Vagina (tissue), 2 donors: Measurements from ENCODE around the gene NAT8.

ENCODE experiments used
- CTCF ChIP-seq, 3 experiments: fragments of 450-650 bp in 2 of 3; fragments of 200-600 bp in 1 of 3; sonication (generic) in 1 of 3; IDR thresholded peaks; one replicate each; pipeline ENCODE4 v1.5.1; 2017 to 2019; ENCODE audit warnings: antibody characterized with exemption in 3 of 3, mild to moderate bottlenecking in 2 of 3, moderate library complexity in 2 of 3
- POLR2A ChIP-seq, 2 donors: fragments of 450-650 bp; IDR thresholded peaks; one replicate each; pipeline ENCODE4 v1.6.1; 2017; ENCODE audit warnings: antibody characterized with exemption in 2 of 2, mild to moderate bottlenecking in 2 of 2, moderate library complexity in 2 of 2
- POLR2AphosphoS5 ChIP-seq, 2 donors: sonication (generic); formaldehyde crosslinking; IDR thresholded peaks; one replicate each; pipeline ENCODE4 v1.9.0; 2017; ENCODE audit warnings: antibody characterized with exemption in 2 of 2, mild to moderate bottlenecking in 2 of 2, low read depth in 1 of 2; ENCODE audit not compliant: insufficient read depth in 1 of 2

GRCh38 chr2:73640946-73641766, 1.1 kb downstream of the NAT8 start:
- TF ChIP-seq CTCF (IDR thresholded peaks at IDR 0.05) (no peak), POLR2A (IDR thresholded peaks at IDR 0.05) (no peak), POLR2AphosphoS5 (IDR thresholded peaks at IDR 0.05; ENCODE audit: insufficient read depth in 1 of 2, low read depth in 1 of 2) (no peak)
